HG03039 (cell line): ENCODE data around the gene CD163L1.
"Not testable (repeated sequence)": the region's sequence is repeated elsewhere in the genome, so short reads cannot be mapped to it uniquely, and the experiment has no call there.

Experiments
- ATAC-seq: cut with Tn5 transposase; IDR thresholded peaks from one replicate; pipeline ENCODE4 v1.9.1; 2021; ENCODE audit warnings: mild to moderate bottlenecking, moderate library complexity; ENCODE audit not compliant: unreplicated experiment

Gene CD163L1

GRCh38 chr12:7444076-7444475 lies at the start of gene CD163L1:
Gene CD163L1 (minus strand): TSS chr12:7444153. CDS start chr12:7444127, 26 bp downstream.
- ATAC-seq = no peak

- ATAC-seq = no peak
These were observed 49.1 kb upstream of the CD163L1 start for GRCh38 chr12:7493006-7493405.

DNA sequence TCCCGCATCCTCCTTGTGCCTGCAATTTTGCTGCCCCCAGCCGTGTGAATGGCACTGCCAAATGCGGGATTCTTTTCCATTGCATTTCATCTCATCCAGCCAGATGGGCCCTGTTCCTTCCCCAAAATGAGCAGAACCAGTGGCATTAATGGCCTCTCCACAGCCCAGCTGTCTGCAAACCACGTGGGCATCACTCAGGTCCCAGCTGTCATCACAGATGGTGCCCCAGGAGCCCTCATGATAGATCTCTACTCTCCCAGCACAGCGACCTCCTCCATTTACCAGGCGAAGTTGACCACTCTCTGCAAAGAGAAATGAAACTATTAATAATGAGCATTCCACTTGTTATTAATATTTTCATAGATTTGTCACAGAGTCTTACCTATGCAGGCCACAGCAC lies 42.6 kb upstream of the CD163L1 start:
- no peak for ATAC-seq

GRCh38 chr12:7485095-7485494 lies 41.1 kb upstream of the CD163L1 start:
- no peak for ATAC-seq

DNA sequence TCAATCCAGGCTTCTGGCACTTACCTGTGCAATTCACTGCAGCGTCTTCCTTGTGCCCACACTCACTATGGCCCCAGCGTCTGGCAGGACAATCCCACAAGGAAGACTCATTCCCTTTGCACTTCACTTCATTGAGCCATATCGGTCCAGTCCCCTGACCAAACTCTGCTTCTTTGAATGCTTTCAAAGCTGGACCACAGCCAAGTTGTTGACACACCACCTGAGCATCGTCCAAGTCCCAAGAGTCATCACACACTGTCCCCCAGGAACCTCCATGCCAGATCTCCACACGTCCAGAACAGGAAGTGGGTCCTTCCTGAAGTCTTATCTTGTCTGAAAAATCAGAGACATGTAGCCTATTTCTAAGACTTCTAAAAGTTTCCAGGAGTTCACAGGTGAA lies 39.4 kb upstream of the CD163L1 start:
- no peak for ATAC-seq

DNA sequence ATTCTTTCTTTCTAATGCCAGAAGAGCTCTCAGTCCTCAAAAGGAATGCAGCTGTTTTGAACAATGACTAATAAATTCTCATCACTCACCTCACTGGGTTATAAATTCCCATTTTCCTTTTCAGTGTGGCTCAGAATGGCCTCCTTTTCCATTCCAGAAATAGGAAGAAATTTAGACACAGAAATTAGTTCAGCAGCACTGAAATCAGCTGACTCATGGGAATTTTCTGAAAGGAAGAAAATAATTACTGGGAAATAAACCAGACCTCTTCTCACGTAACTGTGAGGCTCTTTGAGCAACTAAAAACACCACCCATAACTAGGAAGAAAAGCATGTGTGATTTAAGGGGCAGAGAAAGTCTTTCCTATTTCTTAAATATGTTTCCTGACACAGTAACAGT lies 35.8 kb upstream of the CD163L1 start:
- ATAC-seq = no peak

- ATAC-seq = no peak
These were observed 28.1 kb upstream of the CD163L1 start for GRCh38 chr12:7472060-7472459.

DNA sequence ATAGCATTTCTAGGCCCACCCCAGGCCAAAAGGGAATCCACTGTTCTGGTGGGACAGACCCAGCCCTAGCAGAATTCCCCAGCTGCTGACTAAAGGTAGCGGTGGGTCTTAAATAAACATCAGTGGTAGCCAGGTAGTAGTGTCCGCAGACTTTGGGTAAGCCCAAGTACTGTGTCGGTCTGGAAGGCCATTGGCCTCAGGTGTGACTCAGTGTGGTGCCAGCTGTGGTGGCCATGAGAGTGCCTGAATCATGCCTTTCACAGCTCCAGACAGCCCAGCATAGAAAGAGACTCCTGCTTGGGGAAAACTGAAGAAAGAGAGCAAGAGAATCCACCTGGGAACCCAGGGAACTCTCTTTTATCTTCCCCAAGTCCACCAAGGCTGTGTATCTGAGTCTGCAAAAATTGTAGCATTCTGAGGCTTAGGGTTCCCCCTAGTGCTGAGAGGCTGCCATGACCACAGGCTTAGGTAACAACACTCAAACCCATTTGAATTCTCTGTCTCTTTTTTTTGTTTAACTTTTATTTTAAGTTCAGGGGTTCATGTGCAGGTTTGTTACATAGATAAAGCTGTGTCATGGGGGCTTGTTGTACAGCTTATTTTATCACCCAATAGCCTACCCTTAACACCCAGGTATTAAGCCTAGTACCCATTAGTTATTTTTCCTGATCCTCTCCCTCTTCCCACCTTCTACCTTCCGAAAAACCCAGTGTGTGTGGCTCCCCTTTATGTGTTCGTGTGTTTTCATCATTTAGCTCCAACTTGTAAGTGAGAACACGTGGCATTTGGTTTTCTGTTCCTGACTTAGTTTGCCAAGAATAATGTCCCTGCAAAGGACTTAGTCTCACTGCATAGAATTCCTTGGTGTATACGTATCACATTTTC lies 16.7 kb upstream of the CD163L1 start:
- no peak for ATAC-seq

DNA sequence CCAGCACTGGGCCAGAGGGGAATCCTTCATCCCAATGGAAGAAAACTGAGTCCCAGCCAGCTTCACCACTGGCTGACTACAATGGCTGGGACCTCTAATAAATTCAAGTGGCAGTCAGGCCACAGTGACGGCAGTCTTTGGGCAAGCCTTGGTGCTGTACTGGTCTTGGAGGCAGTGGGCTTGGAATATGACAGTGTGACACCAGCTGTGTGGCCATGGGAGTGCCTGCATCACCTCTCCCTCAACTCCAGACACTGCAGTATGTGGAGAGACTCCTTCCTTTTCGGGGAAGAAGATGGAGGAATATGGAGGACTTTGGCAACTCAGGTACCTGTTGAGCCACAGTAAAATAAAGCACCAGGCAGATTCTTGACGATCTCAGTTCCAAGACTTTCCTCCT lies 16.0 kb upstream of the CD163L1 start:
- no peak for ATAC-seq

DNA sequence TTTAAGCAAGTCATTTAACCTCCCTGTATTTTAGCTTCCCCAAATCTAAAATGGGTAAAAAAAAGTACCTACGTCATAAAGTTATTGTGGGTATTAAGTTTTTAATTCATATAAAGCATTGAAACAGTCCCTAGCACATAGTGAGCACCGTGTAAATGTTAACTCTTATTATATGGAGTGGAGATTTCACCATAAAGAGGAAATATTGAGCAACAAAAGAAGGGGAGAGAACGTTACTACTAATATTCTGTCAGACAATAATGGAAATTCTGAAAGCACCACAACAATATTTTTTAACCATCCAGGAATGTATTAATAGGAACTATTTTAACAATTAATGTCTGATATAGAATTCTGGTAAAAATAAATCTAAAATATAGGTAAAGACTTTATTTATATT lies 7.8 kb upstream of the CD163L1 start:
- no peak for ATAC-seq

DNA sequence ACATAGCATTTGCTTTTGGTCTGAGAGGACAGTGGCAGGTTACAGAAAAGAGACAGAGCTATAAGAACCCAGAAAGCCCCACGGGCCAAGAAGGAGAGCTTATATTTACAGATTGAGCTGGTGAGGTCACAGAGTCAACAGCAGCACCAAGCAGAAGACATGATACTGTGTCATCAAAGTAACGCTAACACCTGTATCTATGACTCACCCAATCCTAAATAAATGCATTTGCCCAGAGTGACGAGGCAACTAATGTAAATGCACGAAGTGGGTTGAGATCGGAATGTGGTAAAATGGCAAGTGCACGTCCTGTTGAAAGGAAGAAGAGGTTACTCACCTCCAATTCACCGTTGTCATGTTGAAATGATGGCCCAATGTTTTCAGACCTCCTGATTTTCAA lies 6.7 kb upstream of the CD163L1 start:
- ATAC-seq = no peak

- no peak for ATAC-seq
These were observed 4.1 kb upstream of the CD163L1 start for GRCh38 chr12:7448099-7448498.

- ATAC-seq = no peak
These were observed 584 bp upstream of the CD163L1 start for GRCh38 chr12:7444537-7444936.

GRCh38 chr12:7441216-7441615 lies 2.7 kb downstream of the CD163L1 start:
- no peak for ATAC-seq

DNA sequence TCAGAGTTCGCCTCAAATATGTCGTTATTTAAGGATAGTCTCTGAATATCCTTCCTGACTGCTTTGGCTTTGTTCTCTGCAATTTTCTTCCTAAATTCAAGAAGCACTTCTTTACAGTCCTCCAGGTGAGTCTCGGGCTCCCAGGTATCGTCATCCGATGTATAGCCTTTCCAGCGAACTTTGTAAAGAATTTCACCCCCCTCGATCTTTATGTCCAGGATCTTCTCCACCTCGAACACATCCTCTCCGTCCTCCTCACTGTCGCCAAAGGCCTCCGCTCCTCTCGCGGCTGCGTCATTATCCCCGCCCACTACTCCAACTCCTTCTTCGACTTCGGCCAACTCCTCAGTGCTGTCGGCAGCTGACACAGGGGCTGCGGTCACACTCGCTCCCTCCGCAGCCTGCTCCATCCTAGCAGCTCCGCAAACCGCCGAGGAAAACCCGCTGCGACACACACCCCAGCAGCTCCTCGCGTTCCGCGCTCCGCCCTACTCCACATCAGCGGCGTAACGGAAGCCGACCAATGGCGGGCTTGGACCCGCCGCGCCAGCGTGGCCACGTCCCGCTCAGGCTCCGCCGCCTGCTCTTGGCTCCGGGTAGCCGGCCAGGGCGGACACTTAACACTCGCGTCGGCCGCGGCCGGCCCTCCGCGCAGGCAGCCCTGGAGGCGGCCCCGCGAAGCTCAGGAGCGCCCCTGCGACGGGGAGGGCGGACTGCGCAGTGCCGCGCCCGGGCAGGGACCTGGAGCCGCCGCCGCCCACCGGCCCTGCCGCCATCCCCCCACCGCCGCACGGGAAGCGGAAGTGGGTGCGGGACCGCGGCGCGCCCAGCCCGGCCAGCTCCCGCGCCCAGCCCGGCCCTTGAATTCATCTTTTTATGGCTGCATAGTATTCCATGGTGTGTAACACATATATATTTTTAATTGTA lies 4.1 kb downstream of the CD163L1 start:
- ATAC-seq = no peak

- ATAC-seq = not testable (repeated sequence)
These were observed 5.5 kb downstream of the CD163L1 start for GRCh38 chr12:7438291-7438995.

DNA sequence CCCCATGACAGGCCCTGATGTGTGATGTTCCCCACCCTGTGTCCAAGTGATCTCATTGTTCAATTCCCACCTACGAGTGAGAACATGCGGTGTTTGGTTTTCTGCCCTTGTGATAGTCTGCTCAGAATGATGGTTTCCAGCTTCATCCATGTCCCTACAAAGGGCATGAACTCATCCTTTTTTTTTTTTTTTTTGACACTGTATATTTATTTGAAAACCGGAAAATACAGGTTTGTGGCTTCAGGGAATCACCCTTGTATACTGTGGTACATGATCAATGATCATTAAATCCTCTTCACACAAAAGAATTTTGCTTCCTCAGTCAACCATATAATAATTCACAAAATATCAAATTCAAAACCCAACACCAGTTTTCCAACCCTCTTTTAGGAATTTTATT lies 6.5 kb downstream of the CD163L1 start:
- not testable (repeated sequence) for ATAC-seq

- ATAC-seq = no peak
These were observed 9.3 kb downstream of the CD163L1 start for GRCh38 chr12:7434670-7435069.

DNA sequence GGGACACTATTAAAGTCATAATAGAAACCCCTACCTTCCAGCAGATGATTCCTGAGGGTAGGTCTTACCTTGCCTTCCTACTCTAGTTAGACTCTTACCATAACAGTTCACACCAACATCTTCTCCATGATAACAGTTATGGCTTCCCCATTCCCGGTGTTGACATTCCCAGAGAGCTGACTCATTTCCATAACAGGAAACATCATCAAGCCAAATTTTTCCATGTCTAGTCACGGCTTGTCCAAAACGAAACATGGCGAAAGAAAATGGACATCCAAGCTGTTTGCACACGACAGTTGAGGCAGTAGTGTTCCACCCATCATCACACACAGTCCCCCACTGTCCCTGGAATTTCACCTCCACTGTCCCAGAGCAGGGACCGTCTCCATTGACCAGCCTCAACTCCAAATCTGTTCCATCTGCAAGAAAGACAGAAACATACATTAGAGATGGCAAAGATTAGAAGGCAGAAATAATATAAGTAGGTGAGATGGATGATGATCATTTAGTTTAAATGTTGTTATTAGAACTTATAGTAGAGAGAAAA lies 10.6 kb downstream of the CD163L1 start:
- ATAC-seq = no peak

DNA sequence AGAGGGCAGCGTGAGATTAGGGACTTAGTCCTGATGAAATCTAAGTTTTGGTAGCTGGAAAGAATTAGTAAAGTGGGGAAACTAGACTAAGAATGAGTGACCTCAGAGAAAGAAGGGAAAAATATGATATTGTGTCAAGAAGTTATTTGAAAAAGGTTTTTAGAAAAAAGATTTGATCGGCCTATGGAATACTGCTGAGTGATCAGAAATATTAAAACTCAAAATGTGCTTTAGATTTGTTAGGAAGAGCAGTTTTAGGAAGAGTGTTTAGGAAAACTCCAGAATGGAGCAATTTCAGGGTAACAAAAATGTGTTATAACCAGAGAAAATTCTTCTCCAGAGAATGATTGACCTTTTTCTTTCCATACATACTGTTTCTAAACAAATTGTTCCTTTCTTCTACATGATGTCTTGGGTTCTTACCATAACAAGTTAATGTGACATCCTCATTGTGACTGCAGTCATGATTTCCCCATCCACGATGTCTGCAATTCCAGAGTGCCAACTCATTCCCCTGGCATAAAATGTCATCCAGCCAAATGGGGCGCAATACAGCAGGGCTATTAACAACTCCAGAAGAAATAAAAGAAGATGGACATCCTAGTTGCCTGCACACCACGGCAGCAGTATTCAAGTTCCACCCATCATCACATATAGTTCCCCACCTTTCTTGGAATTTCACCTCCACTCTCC lies 11.8 kb downstream of the CD163L1 start:
- no peak for ATAC-seq
